ENCODE data around the gene FSHB.
"Not testable (repeated sequence)": the region's sequence is repeated elsewhere in the genome, so short reads cannot be mapped to it uniquely, and the experiment has no call there.

The FSHB gene

GRCh38 chr11:30228323-30228884 lies 2.4 kb upstream of the FSHB start:
- Histone ChIP-seq H3K36me3 (ENCODE audit: control insufficient read depth, insufficient read depth, low read length) (no peaks in the 10 kb centered on the region), H3K27me3 (ENCODE audit: control insufficient read depth, insufficient read depth, low read length) (no peaks in the 10 kb centered on the region), H3K27ac (ENCODE audit: low read depth, low read length) (no peak overlapping the region), H3K4me1 (ENCODE audit: control insufficient read depth, insufficient read depth, low read length) (no peaks in the 10 kb centered on the region), H3K4me3 (ENCODE audit: low read length) (no peak overlapping the region), H3K9ac (ENCODE audit: low read length) (no peak overlapping the region)

GRCh38 chr11:30239025-30239424 lies 8.2 kb downstream of the FSHB start:
- H3K4me3 ChIP-seq (ENCODE audit: low read length): no peak overlapping the region
- no peaks in the 10 kb centered on the region for H3K27me3 ChIP-seq (ENCODE audit: control insufficient read depth, insufficient read depth, low read length)
- no peak overlapping the region for H3K9ac ChIP-seq (ENCODE audit: low read length)
- H3K4me1 ChIP-seq (ENCODE audit: control insufficient read depth, insufficient read depth, low read length): no peaks in the 10 kb centered on the region
- H3K36me3 ChIP-seq (ENCODE audit: control insufficient read depth, insufficient read depth, low read length): no peaks in the 10 kb centered on the region
- no peak overlapping the region for H3K27ac ChIP-seq (ENCODE audit: low read depth, low read length)

GRCh38 chr11:30244265-30244664 lies 13.5 kb downstream of the FSHB start:
- H3K4me1 ChIP-seq (ENCODE audit: control insufficient read depth, insufficient read depth, low read length): no peaks in the 10 kb centered on the region
- no peak overlapping the region for H3K4me3 ChIP-seq (ENCODE audit: low read length)
- H3K36me3 ChIP-seq (ENCODE audit: control insufficient read depth, insufficient read depth, low read length): no peaks in the 10 kb centered on the region
- no peak overlapping the region for H3K9ac ChIP-seq (ENCODE audit: low read length)
- no peaks in the 10 kb centered on the region for H3K27me3 ChIP-seq (ENCODE audit: control insufficient read depth, insufficient read depth, low read length)
- no peak overlapping the region for H3K27ac ChIP-seq (ENCODE audit: low read depth, low read length)

- Histone ChIP-seq H3K27ac (ENCODE audit: low read depth, low read length) (no peak overlapping the region), H3K4me3 (ENCODE audit: low read length) (no peak overlapping the region), H3K9ac (ENCODE audit: low read length) (no peak overlapping the region), H3K4me1 (ENCODE audit: control insufficient read depth, insufficient read depth, low read length) (no peaks in the 10 kb centered on the region), H3K36me3 (ENCODE audit: control insufficient read depth, insufficient read depth, low read length) (no peaks in the 10 kb centered on the region), H3K27me3 (ENCODE audit: control insufficient read depth, insufficient read depth, low read length) (no peaks in the 10 kb centered on the region)
Observed at GRCh38 chr11:30245621-30246020, 14.8 kb downstream of the FSHB start.

- no peaks in the 10 kb centered on the region for H3K4me1 ChIP-seq (ENCODE audit: control insufficient read depth, insufficient read depth, low read length)
Observed at GRCh38 chr11:30254307-30255298, 23.8 kb downstream of the FSHB start.

GRCh38 chr11:30255637-30256036 lies 24.8 kb downstream of the FSHB start:
- Histone ChIP-seq H3K9ac (ENCODE audit: low read length) (no peak overlapping the region), H3K36me3 (ENCODE audit: control insufficient read depth, insufficient read depth, low read length) (no peaks in the 10 kb centered on the region), H3K27ac (ENCODE audit: low read depth, low read length) (no peak overlapping the region), H3K4me3 (ENCODE audit: low read length) (no peak overlapping the region), H3K4me1 (ENCODE audit: control insufficient read depth, insufficient read depth, low read length) (no peaks in the 10 kb centered on the region), H3K27me3 (ENCODE audit: control insufficient read depth, insufficient read depth, low read length) (no peaks in the 10 kb centered on the region)

More at GRCh38 chr11:30254307-30255298, 23.8 kb downstream of the FSHB start:
- Histone ChIP-seq H3K36me3 (ENCODE audit: control insufficient read depth, insufficient read depth, low read length) (no peaks in the 10 kb centered on the region), H3K4me3 (ENCODE audit: low read length) (no peak overlapping the region), H3K27me3 (ENCODE audit: control insufficient read depth, insufficient read depth, low read length) (no peaks in the 10 kb centered on the region), H3K9ac (ENCODE audit: low read length) (no peak overlapping the region), H3K27ac (ENCODE audit: low read depth, low read length) (no peak overlapping the region)

GRCh38 chr11:30257058-30257457 lies 26.2 kb downstream of the FSHB start:
- no peaks in the 10 kb centered on the region for H3K27me3 ChIP-seq (ENCODE audit: control insufficient read depth, insufficient read depth, low read length)
- no peaks in the 10 kb centered on the region for H3K4me1 ChIP-seq (ENCODE audit: control insufficient read depth, insufficient read depth, low read length)
- H3K27ac ChIP-seq (ENCODE audit: low read depth, low read length): no peak overlapping the region
- H3K9ac ChIP-seq (ENCODE audit: low read length): no peak overlapping the region
- no peaks in the 10 kb centered on the region for H3K36me3 ChIP-seq (ENCODE audit: control insufficient read depth, insufficient read depth, low read length)
- H3K4me3 ChIP-seq (ENCODE audit: low read length): no peak overlapping the region

GRCh38 chr11:30258679-30259078 lies 27.9 kb downstream of the FSHB start:
- H3K9ac ChIP-seq (ENCODE audit: low read length): no peak overlapping the region
- H3K4me1 ChIP-seq (ENCODE audit: control insufficient read depth, insufficient read depth, low read length): no peaks in the 10 kb centered on the region
- no peak overlapping the region for H3K27ac ChIP-seq (ENCODE audit: low read depth, low read length)
- H3K36me3 ChIP-seq (ENCODE audit: control insufficient read depth, insufficient read depth, low read length): no peaks in the 10 kb centered on the region
- H3K4me3 ChIP-seq (ENCODE audit: low read length): no peak overlapping the region
- H3K27me3 ChIP-seq (ENCODE audit: control insufficient read depth, insufficient read depth, low read length): no peaks in the 10 kb centered on the region

- H3K4me3 ChIP-seq (ENCODE audit: low read length): no peak overlapping the region
- H3K27me3 ChIP-seq (ENCODE audit: control insufficient read depth, insufficient read depth, low read length): no peaks in the 10 kb centered on the region
- H3K4me1 ChIP-seq (ENCODE audit: control insufficient read depth, insufficient read depth, low read length): no peaks in the 10 kb centered on the region
- H3K36me3 ChIP-seq (ENCODE audit: control insufficient read depth, insufficient read depth, low read length): no peaks in the 10 kb centered on the region
- no peak overlapping the region for H3K27ac ChIP-seq (ENCODE audit: low read depth, low read length)
- H3K9ac ChIP-seq (ENCODE audit: low read length): no peak overlapping the region
Observed at GRCh38 chr11:30260813-30261212, 30.0 kb downstream of the FSHB start.

GRCh38 chr11:30261821-30262220 lies 31.0 kb downstream of the FSHB start:
- Histone ChIP-seq H3K9ac (ENCODE audit: low read length) (no peak overlapping the region), H3K27ac (ENCODE audit: low read depth, low read length) (no peak overlapping the region), H3K27me3 (ENCODE audit: control insufficient read depth, insufficient read depth, low read length) (no peaks in the 10 kb centered on the region), H3K36me3 (ENCODE audit: control insufficient read depth, insufficient read depth, low read length) (no peaks in the 10 kb centered on the region), H3K4me1 (ENCODE audit: control insufficient read depth, insufficient read depth, low read length) (no peaks in the 10 kb centered on the region), H3K4me3 (ENCODE audit: low read length) (no peak overlapping the region)

GRCh38 chr11:30268638-30269037 lies 37.8 kb downstream of the FSHB start:
- H3K27ac ChIP-seq (ENCODE audit: low read depth, low read length); H3K4me3 ChIP-seq (ENCODE audit: low read length); H3K27me3 ChIP-seq (ENCODE audit: control insufficient read depth, insufficient read depth, low read length): not testable (repeated sequence)

GRCh38 chr11:30270671-30271070 lies 39.9 kb downstream of the FSHB start:
- no peak overlapping the region for H3K9ac ChIP-seq (ENCODE audit: low read length)
- no peaks in the 10 kb centered on the region for H3K27me3 ChIP-seq (ENCODE audit: control insufficient read depth, insufficient read depth, low read length)
- H3K4me3 ChIP-seq (ENCODE audit: low read length): no peak overlapping the region
- no peaks in the 10 kb centered on the region for H3K36me3 ChIP-seq (ENCODE audit: control insufficient read depth, insufficient read depth, low read length)
- no peaks in the 10 kb centered on the region for H3K4me1 ChIP-seq (ENCODE audit: control insufficient read depth, insufficient read depth, low read length)
- H3K27ac ChIP-seq (ENCODE audit: low read depth, low read length): no peak overlapping the region

More at GRCh38 chr11:30268638-30269037, 37.8 kb downstream of the FSHB start:
- H3K4me1 ChIP-seq (ENCODE audit: control insufficient read depth, insufficient read depth, low read length); H3K36me3 ChIP-seq (ENCODE audit: control insufficient read depth, insufficient read depth, low read length); H3K9ac ChIP-seq (ENCODE audit: low read length): not testable (repeated sequence)
